Skin of body (tissue), 2 donors: ENCODE results near the gene GFRA4. TPM values are rescaled to one million over a fixed set of nuclear protein-coding genes. Genes with fewer than 3 reads are reported as not detected.

Source experiments
- DNase-seq: peaks from one replicate; lab custom pipeline; 2025; lab: John Stamatoyannopoulos, UW
- total RNA-seq: library from RNA; depleted of rRNA; stranded (reverse); fragments of >200 nt; gene quantifications from one replicate; pipeline ENCODE4 v1.2.3, GENCODE V29; 2014

Gene GFRA4
- total RNA-seq, 1 donor from 2014 or later: not detected

DNA sequence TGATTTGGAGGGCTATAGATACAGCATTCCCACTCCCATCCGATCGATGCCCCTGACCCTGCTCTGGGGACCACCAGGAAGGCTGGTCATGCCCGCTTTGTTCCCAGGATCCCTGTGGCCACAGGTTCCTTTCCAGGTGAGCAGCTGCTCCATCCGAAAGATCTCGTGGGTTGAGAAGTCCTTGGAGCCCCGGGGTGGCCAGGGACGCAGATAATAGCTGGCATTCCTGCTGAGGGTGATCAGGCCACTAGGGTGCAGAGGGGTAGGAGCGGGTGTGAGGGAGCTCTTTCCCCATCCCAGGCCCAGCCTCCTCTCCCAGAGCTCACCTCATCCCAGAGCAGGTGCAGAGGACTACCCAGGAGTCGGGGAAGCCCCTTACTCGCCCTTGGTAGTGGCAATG lies 11.2 kb upstream of the GFRA4 start:
- no peak for DNase-seq

GRCh38 chr20:3673221-3674070 lies 10.2 kb upstream of the GFRA4 start:
- no peak for DNase-seq

DNA sequence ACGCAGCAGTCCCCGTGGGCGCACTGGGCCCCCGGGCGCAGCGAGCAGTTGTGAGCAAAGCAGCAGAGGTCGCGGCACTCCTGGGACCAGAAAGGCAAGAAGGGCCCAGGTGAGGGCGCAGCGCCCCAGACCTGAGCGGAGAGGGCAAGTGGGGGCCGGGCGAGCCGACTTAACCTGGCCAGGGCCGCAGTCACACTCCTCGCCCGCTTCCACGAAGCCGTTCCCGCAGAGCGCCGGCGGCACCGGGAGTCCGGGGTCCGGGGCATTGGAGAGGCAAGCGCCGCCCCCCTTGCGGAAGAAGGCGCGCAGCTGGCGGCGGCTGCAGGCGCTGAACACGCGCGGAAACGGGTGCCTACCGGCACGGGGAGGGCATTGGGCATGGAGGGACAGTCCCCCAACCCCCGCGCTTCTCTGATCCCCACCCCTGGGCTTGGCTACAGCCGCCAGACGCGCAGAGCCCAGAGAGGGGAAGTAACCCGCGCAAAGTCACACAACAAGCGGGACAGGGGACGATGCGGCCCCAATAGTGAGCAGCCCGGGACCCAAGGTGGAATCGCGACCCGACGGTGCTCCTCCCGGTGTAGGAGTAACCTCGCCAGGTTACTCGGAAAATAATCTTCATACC lies 9.5 kb upstream of the GFRA4 start:
- no peak for DNase-seq

GRCh38 chr20:3671986-3672546 lies 8.9 kb upstream of the GFRA4 start:
- no peak for DNase-seq

- DNase-seq: no peak
These were observed 7.7 kb upstream of the GFRA4 start for GRCh38 chr20:3670945-3671344.

DNA sequence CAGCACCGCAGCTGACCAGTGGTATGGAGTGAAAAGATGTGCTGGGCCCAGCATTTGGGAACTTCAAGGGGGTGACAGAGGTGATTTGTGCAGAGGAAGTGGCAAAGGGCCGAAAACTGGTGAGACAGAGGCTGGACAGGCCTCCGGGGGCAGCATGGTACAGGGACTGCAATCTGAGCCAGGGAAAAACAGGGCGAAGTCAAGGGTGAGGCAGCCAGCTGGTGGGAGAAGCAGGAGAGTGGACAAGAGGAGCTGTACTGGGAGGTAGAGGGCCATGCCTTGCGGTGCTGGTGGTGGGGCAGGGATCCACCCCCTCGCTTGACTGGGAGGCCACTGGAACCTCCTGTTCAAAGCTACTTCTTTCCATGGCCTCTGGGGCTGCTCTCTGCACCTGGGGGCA lies 7.3 kb upstream of the GFRA4 start:
- DNase-seq: no peak

DNA sequence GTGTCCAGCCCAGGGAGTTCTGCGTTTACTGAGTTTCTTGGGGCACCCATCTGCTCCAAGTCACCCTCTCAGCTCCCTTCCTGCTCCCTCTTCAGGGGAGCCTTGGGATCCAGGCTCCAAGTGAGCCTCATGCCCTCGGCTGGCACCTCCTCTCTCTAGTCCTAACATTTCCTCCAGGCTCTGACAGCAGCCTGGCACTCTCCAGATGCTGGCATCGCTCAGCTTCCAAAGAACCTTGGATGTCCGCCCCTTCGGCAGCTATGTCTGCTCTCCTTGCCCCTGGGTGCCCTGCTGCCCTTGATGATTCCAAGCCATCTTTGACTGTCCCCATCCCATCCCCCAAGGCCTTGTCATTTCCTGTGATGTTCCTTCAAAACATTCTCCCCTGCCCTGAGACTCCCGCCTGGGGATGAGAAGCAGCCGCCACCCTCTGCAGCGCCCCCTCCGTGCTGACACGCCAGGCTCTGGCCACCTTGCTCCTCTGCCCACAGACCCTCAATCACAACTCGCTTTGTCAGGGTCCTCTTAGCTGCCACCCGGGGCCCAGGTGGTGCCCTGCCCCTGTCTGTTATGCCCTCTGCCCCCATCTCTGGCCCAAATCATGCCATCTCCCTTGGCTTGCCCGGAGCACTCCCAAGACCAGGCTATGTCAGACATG lies 6.6 kb upstream of the GFRA4 start:
- no peak for DNase-seq

DNA sequence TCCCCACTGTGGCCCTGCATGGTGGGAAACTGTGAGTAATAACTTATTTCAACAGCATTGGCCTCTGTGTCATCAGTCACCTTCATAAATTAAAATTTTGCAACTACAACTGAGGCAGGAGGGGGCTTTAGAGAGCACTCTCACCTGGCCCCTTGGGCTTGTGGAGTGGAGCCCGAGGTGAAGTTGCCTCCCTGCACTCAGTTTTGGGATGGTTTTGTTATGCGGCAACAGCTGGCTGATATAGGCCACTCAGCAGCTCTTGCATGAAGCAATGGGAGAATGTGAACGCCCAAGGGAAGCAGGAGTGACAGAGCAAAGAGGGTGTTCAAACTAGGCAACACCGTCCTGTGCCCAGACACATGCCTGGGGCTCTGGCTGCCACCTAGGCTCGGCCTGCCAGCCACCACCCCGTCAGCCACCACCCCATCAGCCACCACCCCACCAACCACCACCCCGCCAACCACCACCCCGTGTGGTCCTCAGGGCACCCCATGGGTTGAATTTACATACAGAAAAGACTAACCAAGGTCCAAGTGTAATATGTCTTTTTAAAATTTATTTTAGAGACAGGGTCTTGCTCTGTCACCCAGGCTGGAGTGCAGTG lies 4.3 kb upstream of the GFRA4 start:
- DNase-seq: no peak

DNA sequence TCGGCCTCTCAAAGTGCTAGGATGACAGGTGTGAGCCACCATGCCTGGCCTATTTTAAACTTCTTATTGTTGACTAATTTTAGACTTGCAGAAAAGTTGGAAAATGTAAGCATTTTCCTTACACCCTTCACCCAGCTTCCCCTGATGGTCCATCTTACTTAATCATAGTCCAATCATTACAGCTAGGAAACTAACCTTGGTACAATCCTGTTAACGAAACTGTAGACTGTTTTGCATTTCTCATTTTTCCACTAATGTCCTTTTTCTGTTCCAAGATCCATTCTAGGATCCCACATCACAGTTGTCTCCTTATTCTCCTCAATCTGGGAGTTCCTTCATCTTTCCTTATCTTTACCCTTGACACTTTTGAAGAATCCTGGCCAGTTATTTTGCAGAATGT lies 659 bp upstream of the GFRA4 start:
- DNase-seq: no peak

DNA sequence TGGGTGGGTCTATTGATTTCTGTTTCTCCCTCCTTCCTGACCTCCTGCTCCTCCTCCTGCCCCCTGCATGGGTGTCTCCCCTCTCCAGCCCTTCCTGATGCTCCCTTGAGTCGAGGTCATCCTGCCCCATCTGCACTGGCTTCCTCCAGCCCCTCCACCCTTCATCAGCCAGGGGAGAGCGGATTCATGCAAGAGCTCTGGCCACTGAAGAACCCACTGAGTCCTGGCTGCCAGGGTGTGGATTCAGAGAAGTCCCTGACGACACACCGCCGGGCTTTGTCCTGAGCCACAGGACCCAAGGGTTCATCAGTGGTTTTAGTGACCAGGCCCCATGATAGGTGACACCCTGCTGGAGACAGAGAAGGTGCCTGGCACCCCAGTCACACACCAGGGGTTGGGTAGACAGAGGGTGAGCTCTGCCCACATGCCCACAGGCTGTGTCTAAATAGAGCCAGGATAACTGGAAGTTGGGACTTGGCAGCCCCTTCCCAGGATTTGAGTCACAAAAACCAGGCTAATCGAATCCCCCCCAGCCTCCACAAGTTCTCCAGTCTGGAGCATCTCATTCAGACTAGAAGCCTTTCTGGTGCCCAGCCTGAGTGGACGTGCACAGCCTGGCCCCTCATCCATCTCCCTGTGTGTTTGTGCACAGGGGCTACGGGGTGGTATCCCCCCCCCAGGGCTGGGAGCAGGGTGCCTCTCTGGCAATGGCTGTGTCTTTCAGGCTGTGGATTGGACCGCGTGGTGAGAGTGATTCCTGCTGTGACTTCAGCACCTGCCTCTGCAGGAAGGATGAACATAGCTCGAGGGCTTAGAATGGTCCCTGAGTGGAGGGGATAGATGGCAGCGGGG lies 1.2 kb downstream of the GFRA4 start:
- DNase-seq: no peak

DNA sequence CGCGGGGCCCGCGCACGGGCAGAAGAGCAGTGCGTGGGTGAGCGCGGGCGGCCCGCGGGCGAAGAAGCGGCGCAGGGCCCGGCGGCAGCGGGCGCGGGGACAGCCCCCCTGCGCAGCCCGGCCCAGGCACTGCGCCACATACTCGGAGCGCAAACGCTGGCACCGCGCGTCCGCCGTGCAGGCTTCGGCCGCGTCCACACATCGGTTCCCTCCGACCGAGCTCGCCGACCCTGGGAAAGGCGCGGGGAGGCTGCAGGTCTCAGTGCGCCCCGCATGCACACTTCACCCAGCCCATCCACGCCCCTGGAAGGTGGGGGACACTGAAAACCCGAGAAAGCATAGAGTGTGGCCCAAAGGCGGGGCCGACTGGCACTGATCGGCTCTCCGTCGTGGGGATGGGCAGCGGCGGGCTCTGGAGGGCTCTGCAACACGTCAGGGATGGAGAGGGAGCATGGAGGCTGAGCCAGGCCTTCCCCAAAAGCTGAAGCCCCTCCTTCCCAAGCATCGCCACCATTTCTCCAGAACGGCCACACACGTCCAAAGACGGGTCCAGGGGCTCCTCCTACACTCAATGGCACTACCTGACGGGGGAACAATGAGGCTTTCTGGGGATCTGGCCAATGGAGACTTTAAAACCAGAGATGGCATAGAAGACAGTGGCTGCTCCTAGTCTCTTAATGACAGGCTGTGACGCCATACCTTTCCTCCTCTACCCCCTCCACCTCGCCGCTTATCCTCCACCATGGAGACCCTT lies 2.0 kb downstream of the GFRA4 start:
- DNase-seq: no peak

GRCh38 chr20:3660262-3661059 lies 2.7 kb downstream of the GFRA4 start:
- no peak for DNase-seq

GRCh38 chr20:3659492-3660261 lies 3.5 kb downstream of the GFRA4 start:
- DNase-seq: no peak

- DNase-seq: no peak
These were observed 4.3 kb downstream of the GFRA4 start for GRCh38 chr20:3658716-3659491.

- DNase-seq: no peak
These were observed 5.0 kb downstream of the GFRA4 start for GRCh38 chr20:3658019-3658715.

GRCh38 chr20:3655131-3655405 lies 8.1 kb downstream of the GFRA4 start:
- DNase-seq: no peak
